Liver (tissue), 9 donors: ENCODE measurements around the gene MVP. TPM values are rescaled to one million over a fixed set of nuclear protein-coding genes. Genes with fewer than 3 reads are reported as not detected.

Source experiments
- DNase-seq: peaks from one replicate; pipeline ENCODE4 v3.0.0-alpha.2; 2017; ENCODE audit warnings: low spot score
- H3K27ac ChIP-seq, 2 donors: one replicate each; pipeline ENCODE4 v1.7.0; 2013; ENCODE audit warnings: inconsistent platforms in 2 of 2, low read length in 2 of 2, control low read depth in 1 of 2, low read depth in 1 of 2, mild to moderate bottlenecking in 1 of 2
- H3K27me3 ChIP-seq, 4 donors: one replicate each; pipeline versions ENCODE4 v1.6.1 to v1.7.0; 2013; ENCODE audit warnings: low read length in 3 of 4, inconsistent platforms in 1 of 4, mild to moderate bottlenecking in 1 of 4, moderate library complexity in 1 of 4; ENCODE audit not compliant: control insufficient read depth in 4 of 4, insufficient read depth in 4 of 4
- H3K36me3 ChIP-seq, 4 donors: one replicate each; pipeline versions ENCODE4 v1.6.1 to v1.7.0; 2013; ENCODE audit warnings: low read length in 3 of 4, mild to moderate bottlenecking in 3 of 4, low read depth in 1 of 4, moderate library complexity in 1 of 4; ENCODE audit not compliant: control insufficient read depth in 4 of 4, insufficient read depth in 3 of 4
- H3K4me1 ChIP-seq, 4 donors: one replicate each; pipeline versions ENCODE4 v1.6.1 to v1.7.0; 2013; ENCODE audit warnings: low read length in 3 of 4, mild to moderate bottlenecking in 3 of 4, moderate library complexity in 1 of 4; ENCODE audit not compliant: control insufficient read depth in 4 of 4, insufficient read depth in 4 of 4
- H3K4me3 ChIP-seq, 3 donors: one replicate each; pipeline versions ENCODE4 v1.6.1 to v1.7.0; 2013; ENCODE audit warnings: low read length in 3 of 3, control low read depth in 1 of 3, low read depth in 1 of 3, mild to moderate bottlenecking in 1 of 3
- H3K9ac ChIP-seq, 2 donors: one replicate each; pipeline ENCODE4 v1.7.0; 2013; ENCODE audit warnings: low read length in 2 of 2, mild to moderate bottlenecking in 2 of 2, moderate library complexity in 2 of 2, control low read depth in 1 of 2, low read depth in 1 of 2
- H3K9me3 ChIP-seq, 4 donors: one replicate each; pipeline versions ENCODE4 v1.6.1 to v1.7.0; 2013; ENCODE audit warnings: low read length in 3 of 4; ENCODE audit not compliant: control insufficient read depth in 4 of 4
- CTCF ChIP-seq: fragments of 150-350 bp; IDR thresholded peaks from 2 replicates; pipeline ENCODE4 v1.5.1; 2017; ENCODE audit warnings: improper control_type of control experiment, low read depth, low read length; ENCODE audit not compliant: missing input control
- EGR1 ChIP-seq, 2 donors: IDR thresholded peaks; 2 replicates each; pipeline ENCODE4 v1.6.1; 2016 to 2018; ENCODE audit warnings: antibody characterized with exemption in 2 of 2, low read depth in 2 of 2
- FOXA1 ChIP-seq: IDR thresholded peaks from 2 replicates; pipeline ENCODE4 v1.6.1; 2016; ENCODE audit warnings: antibody characterized with exemption
- FOXA2 ChIP-seq: IDR thresholded peaks from 2 replicates; pipeline ENCODE4 v1.6.1; 2016; ENCODE audit warnings: antibody characterized with exemption
- GABPA ChIP-seq, 2 donors: IDR thresholded peaks in 1 of 2; conservative IDR thresholded peaks in 1 of 2; 2 replicates each; pipeline ENCODE4 v1.6.1; 2016; ENCODE audit warnings: antibody characterized with exemption in 2 of 2, mild to moderate bottlenecking in 1 of 2, moderate library complexity in 1 of 2
- HNF4A ChIP-seq, 2 donors: conservative IDR thresholded peaks; 2 replicates each; pipeline ENCODE4 v1.6.1; 2016; ENCODE audit warnings: antibody characterized with exemption in 2 of 2, mild to moderate bottlenecking in 2 of 2
- HNF4G ChIP-seq: IDR thresholded peaks from 2 replicates; pipeline ENCODE4 v1.6.1; 2016; ENCODE audit warnings: antibody characterized with exemption
- JUND ChIP-seq, 2 donors: IDR thresholded peaks; 2 replicates each; pipeline ENCODE4 v1.6.1; 2016; ENCODE audit warnings: antibody characterized with exemption in 2 of 2
- MAX ChIP-seq: IDR thresholded peaks from 2 replicates; pipeline ENCODE4 v1.6.1; 2016; ENCODE audit warnings: antibody characterized with exemption
- NR2F2 ChIP-seq: IDR thresholded peaks from 2 replicates; pipeline ENCODE4 v1.6.1; 2016; ENCODE audit warnings: antibody characterized with exemption
- RAD21 ChIP-seq, 2 donors: IDR thresholded peaks; 2 replicates each; pipeline ENCODE4 v1.6.1; 2016; ENCODE audit warnings: antibody characterized with exemption in 2 of 2, mild to moderate bottlenecking in 2 of 2
- RXRA ChIP-seq, 2 donors: IDR thresholded peaks; 2 replicates each; pipeline ENCODE4 v1.6.1; 2017 to 2018; ENCODE audit warnings: antibody characterized with exemption in 2 of 2, mild to moderate bottlenecking in 1 of 2
- SP1 ChIP-seq: IDR thresholded peaks from 2 replicates; pipeline ENCODE4 v1.6.1; 2018; ENCODE audit warnings: antibody characterized with exemption, mild to moderate bottlenecking
- TAF1 ChIP-seq: conservative IDR thresholded peaks from 2 replicates; pipeline ENCODE4 v1.6.1; 2016; ENCODE audit warnings: antibody characterized with exemption, mild to moderate bottlenecking
- YY1 ChIP-seq: IDR thresholded peaks from 2 replicates; pipeline ENCODE4 v1.6.1; 2016; ENCODE audit warnings: antibody characterized with exemption, mild to moderate bottlenecking
- ZBTB33 ChIP-seq: IDR thresholded peaks from 2 replicates; pipeline ENCODE4 v1.6.1; 2016; ENCODE audit warnings: antibody characterized with exemption
- WGBS: extraction: QIAGEN DNeasy Blood & Tissue Kit; methylation state at CpG from one replicate; pipeline ENCODE4 v1.1.7; 2013; 5-methylcytosine and 5-hydroxymethylcytosine counted together
- polyA plus RNA-seq, 2 donors: library from polyadenylated mRNA; stranded (reverse) in 1 of 2; unstranded in 1 of 2; fragments of 200-250 nt in 1 of 2; fragments of >200 nt in 1 of 2; fragmentation: Nextera tagmentation in 1 of 2; extraction: Ambion mirVana in 1 of 2; gene quantifications; one replicate each; pipeline versions ENCODE4 v1.2.1 to v1.2.3, GENCODE V29; 2013 to 2015
- total RNA-seq, 2 donors: library from RNA; depleted of rRNA; stranded (reverse); fragments of >200 nt; gene quantifications; one replicate each; pipeline ENCODE4 v1.2.3, GENCODE V29; 2014
- TF ChIP-seq, protein P1 (sequence below): IDR thresholded peaks from 2 replicates; pipeline ENCODE4 v1.6.1; 2016; ENCODE audit warnings: antibody characterized with exemption, mild to moderate bottlenecking
- TF ChIP-seq, protein P2 (sequence below): IDR thresholded peaks from 2 replicates; pipeline ENCODE4 v1.6.1; 2016; ENCODE audit warnings: antibody characterized with exemption
- donor health status: healthy.
- donor health status: healthy.
- donor health status: healthy.
- donor health status: healthy.
- donor health status: healthy.

The MVP gene
- total and polyA plus RNA-seq, 4 donors: 30.7 to 78.4 (median 50.7) TPM

- H3K4me3 ChIP-seq: no peak overlapping the region
- peaks cover 13 to 39% (median 24%) of the 10 kb centered on the region in 4 donors for H3K4me1 ChIP-seq
- WGBS: 90% methylated on average over 6 of the region's 8 CpGs
- H3K27ac ChIP-seq: no peak overlapping the region
- no peak overlapping the region for H3K9ac ChIP-seq
- no peaks in the 10 kb centered on the region for H3K27me3 ChIP-seq
- H3K36me3 ChIP-seq: peaks cover 0 to 3% (median under 1%) of the 10 kb centered on the region in 4 donors
- TF ChIP-seq ZBTB33: no peak
- no peak for TF ChIP-seq NR2F2
- TF ChIP-seq TAF1: no peak
- TF ChIP-seq HNF4G: no peak
- no peak for TF ChIP-seq RAD21 (IDR thresholded peaks at IDR 0.05)
- no peak for TF ChIP-seq MAX
- no peak for TF ChIP-seq GABPA (IDR thresholded peaks at IDR 0.05 in 1 of 2, conservative IDR thresholded peaks at IDR 0.05 in 1 of 2)
- TF ChIP-seq FOXA2: no peak
- no peak for TF ChIP-seq HNF4A (conservative IDR thresholded peaks at IDR 0.05)
- no peak for TF ChIP-seq CTCF
- TF ChIP-seq, protein P1, sequence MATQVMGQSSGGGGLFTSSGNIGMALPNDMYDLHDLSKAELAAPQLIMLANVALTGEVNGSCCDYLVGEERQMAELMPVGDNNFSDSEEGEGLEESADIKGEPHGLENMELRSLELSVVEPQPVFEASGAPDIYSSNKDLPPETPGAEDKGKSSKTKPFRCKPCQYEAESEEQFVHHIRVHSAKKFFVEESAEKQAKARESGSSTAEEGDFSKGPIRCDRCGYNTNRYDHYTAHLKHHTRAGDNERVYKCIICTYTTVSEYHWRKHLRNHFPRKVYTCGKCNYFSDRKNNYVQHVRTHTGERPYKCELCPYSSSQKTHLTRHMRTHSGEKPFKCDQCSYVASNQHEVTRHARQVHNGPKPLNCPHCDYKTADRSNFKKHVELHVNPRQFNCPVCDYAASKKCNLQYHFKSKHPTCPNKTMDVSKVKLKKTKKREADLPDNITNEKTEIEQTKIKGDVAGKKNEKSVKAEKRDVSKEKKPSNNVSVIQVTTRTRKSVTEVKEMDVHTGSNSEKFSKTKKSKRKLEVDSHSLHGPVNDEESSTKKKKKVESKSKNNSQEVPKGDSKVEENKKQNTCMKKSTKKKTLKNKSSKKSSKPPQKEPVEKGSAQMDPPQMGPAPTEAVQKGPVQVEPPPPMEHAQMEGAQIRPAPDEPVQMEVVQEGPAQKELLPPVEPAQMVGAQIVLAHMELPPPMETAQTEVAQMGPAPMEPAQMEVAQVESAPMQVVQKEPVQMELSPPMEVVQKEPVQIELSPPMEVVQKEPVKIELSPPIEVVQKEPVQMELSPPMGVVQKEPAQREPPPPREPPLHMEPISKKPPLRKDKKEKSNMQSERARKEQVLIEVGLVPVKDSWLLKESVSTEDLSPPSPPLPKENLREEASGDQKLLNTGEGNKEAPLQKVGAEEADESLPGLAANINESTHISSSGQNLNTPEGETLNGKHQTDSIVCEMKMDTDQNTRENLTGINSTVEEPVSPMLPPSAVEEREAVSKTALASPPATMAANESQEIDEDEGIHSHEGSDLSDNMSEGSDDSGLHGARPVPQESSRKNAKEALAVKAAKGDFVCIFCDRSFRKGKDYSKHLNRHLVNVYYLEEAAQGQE: no peak
- no peak for TF ChIP-seq EGR1 (IDR thresholded peaks at IDR 0.05; ENCODE audit: low read depth in 2 of 2)
- DNase-seq: no peak
- no peaks in the 10 kb centered on the region for H3K9me3 ChIP-seq
Measured at GRCh38 chr16:29826342-29826695, 6.1 kb downstream of the MVP start.

GRCh38 chr16:29830774-29831173 lies 10.5 kb downstream of the MVP start:
- H3K9ac ChIP-seq: no peak overlapping the region
- no peak for DNase-seq
- no peak overlapping the region for H3K4me3 ChIP-seq
- H3K27me3 ChIP-seq: no peaks in the 10 kb centered on the region
- WGBS: 96% methylated on average over 11 of the region's 11 CpGs
- peaks cover 4 to 20% (median 11%) of the 10 kb centered on the region in 4 donors for H3K4me1 ChIP-seq
- peaks cover 8 to 26% (median 14%) of the 10 kb centered on the region in 4 donors for H3K36me3 ChIP-seq
- no peak overlapping the region for H3K27ac ChIP-seq
- H3K9me3 ChIP-seq: no peaks in the 10 kb centered on the region
- TF ChIP-seq HNF4G: no peak
- TF ChIP-seq TAF1: no peak
- TF ChIP-seq MAX: no peak
- no peak for TF ChIP-seq SP1
- TF ChIP-seq FOXA2: no peak
- TF ChIP-seq ZBTB33: no peak
- TF ChIP-seq RXRA (IDR thresholded peaks at IDR 0.05): no peak
- TF ChIP-seq YY1: no peak
- TF ChIP-seq JUND (IDR thresholded peaks at IDR 0.05): no peak
- TF ChIP-seq EGR1 (IDR thresholded peaks at IDR 0.05; ENCODE audit: low read depth in 2 of 2): no peak
- no peak for TF ChIP-seq FOXA1
- TF ChIP-seq HNF4A (conservative IDR thresholded peaks at IDR 0.05): no peak
- TF ChIP-seq, protein P1: no peak
- no peak for TF ChIP-seq RAD21 (IDR thresholded peaks at IDR 0.05)
- no peak for TF ChIP-seq GABPA (IDR thresholded peaks at IDR 0.05 in 1 of 2, conservative IDR thresholded peaks at IDR 0.05 in 1 of 2)
- TF ChIP-seq NR2F2: no peak
- TF ChIP-seq, protein P2, sequence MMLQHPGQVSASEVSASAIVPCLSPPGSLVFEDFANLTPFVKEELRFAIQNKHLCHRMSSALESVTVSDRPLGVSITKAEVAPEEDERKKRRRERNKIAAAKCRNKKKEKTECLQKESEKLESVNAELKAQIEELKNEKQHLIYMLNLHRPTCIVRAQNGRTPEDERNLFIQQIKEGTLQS: no peak
